Mucosa of descending colon (tissue), 3 donors: ENCODE data around the gene FLAD1. TPM values are rescaled to one million over a fixed set of nuclear protein-coding genes. Genes with fewer than 3 reads are reported as not detected.

Experiments
- ATAC-seq: fragments of 200-7000 bp; cut with Tn5 transposase; one replicate; pipeline ENCODE4 v1.9.1; 2020; ENCODE audit warnings: mild to moderate bottlenecking, moderate library complexity
- DNase-seq, 3 donors: peaks; one replicate each; pipeline ENCODE4 v3.0.0-alpha.2; 2020
- H3K36me3 ChIP-seq: fragments of 200-600 bp; one replicate; pipeline ENCODE4 v1.8.0; 2021; ENCODE audit warnings: low read depth, mild to moderate bottlenecking
- H3K4me1 ChIP-seq: fragments of 200-600 bp; one replicate; pipeline ENCODE4 v1.8.0; 2021; ENCODE audit warnings: low read depth, mild to moderate bottlenecking
- H3K4me3 ChIP-seq: fragments of 200-600 bp; one replicate; pipeline ENCODE4 v1.8.0; 2021; ENCODE audit warnings: mild to moderate bottlenecking
- H3K9me3 ChIP-seq: fragments of 200-600 bp; one replicate; pipeline ENCODE4 v1.8.0; 2021; ENCODE audit warnings: mild to moderate bottlenecking
- CTCF ChIP-seq: fragments of 200-600 bp; IDR thresholded peaks from one replicate; pipeline ENCODE4 v1.8.0; 2022; ENCODE audit warnings: antibody characterized with exemption, mild to moderate bottlenecking
- intact Hi-C, 2 donors: fragments of 100-400 bp; cut with DNase I in 1 of 2; cut with micrococcal nuclease in 1 of 2; formaldehyde crosslinking; loops; one replicate each; pipeline versions ENCODE4 v1.11.0 to v1.11.1; 2022; cut with DNase I, micrococcal nuclease
- total RNA-seq, 3 donors: library from RNA; stranded (reverse); fragmentation: NEBNext Ultra II Directional in 2 of 3; extraction: Animal tissue kit (Norgen Biotek cat#: 25700) in 2 of 3; gene quantifications; one replicate each; pipeline versions ENCODE4 v1.2.1 to v1.2.4, GENCODE V29; 2021 to 2023
- donor health status: DM: no; HTN: no; CAD: no; lungs with moderate emphysema.
- donor health status: DM: no; HTN: no; CAD: no.
- donor health status: DM: no; HTN: yes; CAD: no.

Gene FLAD1
- total RNA-seq, 3 donors from 2014 or later, result 28.4 to 40.4 (median 31.2) TPM

- Histone ChIP-seq H3K4me3 (no peak overlapping the region), H3K36me3 (no peaks in the 10 kb centered on the region), H3K4me1 (peaks cover 39% of the 10 kb centered on the region), H3K9me3 (no peaks in the 10 kb centered on the region)
- intact Hi-C loops, result no loop called here
- DNase-seq, result no peak
- TF ChIP-seq CTCF, result no peak
- no peak for ATAC-seq
Observed at GRCh38 chr1:154954541-154954940, 28.6 kb upstream of the FLAD1 start.

GRCh38 chr1:154955039-154955717 is 28.0 kb upstream of the FLAD1 start:
- Histone ChIP-seq H3K36me3 (no peaks in the 10 kb centered on the region), H3K9me3 (no peaks in the 10 kb centered on the region), H3K4me3 (peak overlapping the region; percentile 22), H3K4me1 (peaks cover 39% of the 10 kb centered on the region)
- DNase-seq (peak; percentile 59 to 85 (median 71)), ATAC-seq (peak; percentile 80)
- no peak for TF ChIP-seq CTCF
- intact Hi-C loops, result no loop called here

- Histone ChIP-seq H3K4me1 (peaks cover 46% of the 10 kb centered on the region), H3K4me3 (peak within 1 kb of the TSS; percentile 22), H3K36me3 (no peaks in the 10 kb centered on the region), H3K9me3 (no peaks in the 10 kb centered on the region)
- DNase-seq, result peak; percentile 62 to 92 (median 64)
- TF ChIP-seq CTCF, result no peak
- peak; percentile 87 for ATAC-seq
- intact Hi-C loops, result no loop called here
Observed at GRCh38 chr1:154955718-154956543, 27.2 kb upstream of the FLAD1 start, which contains the start of gene PBXIP1. PBXIP1 (minus strand) TSS chr1:154956099; CDS start chr1:154953721, 2,378 bp downstream.

- Histone ChIP-seq H3K9me3 (no peaks in the 10 kb centered on the region), H3K4me3 (peak overlapping the region; percentile 22), H3K36me3 (no peaks in the 10 kb centered on the region), H3K4me1 (peaks cover 42% of the 10 kb centered on the region)
- TF ChIP-seq CTCF, result no peak
- peak in 2 of 3 donors; percentile 47 to 48 for DNase-seq
- intact Hi-C loops, result no loop called here
- ATAC-seq, result no peak
Observed at GRCh38 chr1:154956544-154956941, 26.6 kb upstream of the FLAD1 start.

GRCh38 chr1:154957091-154957657 is 26.0 kb upstream of the FLAD1 start:
- H3K9me3 ChIP-seq, result no peaks in the 10 kb centered on the region
- intact Hi-C loops, result no loop called here
- no peak overlapping the region for H3K4me3 ChIP-seq
- DNase-seq (peak in 2 of 3 donors; percentile 23 to 29), ATAC-seq (no peak)
- TF ChIP-seq CTCF, result no peak
- H3K36me3 ChIP-seq, result no peaks in the 10 kb centered on the region
- peaks cover 38% of the 10 kb centered on the region for H3K4me1 ChIP-seq
